DND-41 (cell line): ENCODE results near the gene LIPT2.

Experiments used
- ATAC-seq: fragments of 200-7000 bp; cut with Tn5 transposase; 3 replicates; pipeline ENCODE4 v1.9.1; 2021; ENCODE audit warnings: low read depth; ENCODE audit not compliant: insufficient read depth
- DNase-seq: peaks from one replicate; pipeline ENCODE4 v3.0.0-alpha.2; 2020
- H2AFZ ChIP-seq: 2 replicates; pipeline ENCODE4 v1.6.0; 2012; ENCODE audit warnings: low read depth, low read length
- H3K27ac ChIP-seq: 2 replicates; pipeline ENCODE4 v1.5.1; 2012; ENCODE audit warnings: low read length, inconsistent platforms
- H3K27me3 ChIP-seq: fragments of 200-600 bp; sonication (generic); 2 replicates; pipeline ENCODE4 v1.6.0; 2012; ENCODE audit warnings: low read length, mild to moderate bottlenecking, inconsistent platforms; ENCODE audit not compliant: insufficient read depth, poor library complexity
- H3K36me3 ChIP-seq: 2 replicates; pipeline ENCODE4 v1.5.1; 2012; ENCODE audit warnings: low read length, inconsistent platforms; ENCODE audit not compliant: insufficient read depth
- H3K4me1 ChIP-seq: 2 replicates; pipeline ENCODE4 v1.5.1; 2012; ENCODE audit warnings: mild to moderate bottlenecking, low read length; ENCODE audit not compliant: insufficient read depth
- H3K4me2 ChIP-seq: 2 replicates; pipeline ENCODE4 v1.6.0; 2012; ENCODE audit warnings: mild to moderate bottlenecking, moderate library complexity, low read length, inconsistent platforms; ENCODE audit not compliant: insufficient read depth
- H3K4me3 ChIP-seq, 2 experiments: fragments of 200-600 bp in 1 of 2; shearing (Covaris generic) in 1 of 2; 2 replicates each; pipeline ENCODE4 v1.5.1; 2012 to 2016; ENCODE audit warnings: inconsistent platforms in 2 of 2, low read length in 2 of 2, mild to moderate bottlenecking in 2 of 2, low read depth in 1 of 2, moderate library complexity in 1 of 2
- H3K79me2 ChIP-seq: 2 replicates; pipeline ENCODE4 v1.6.0; 2012; ENCODE audit warnings: low read length, inconsistent platforms; ENCODE audit not compliant: insufficient read depth
- H3K9ac ChIP-seq: 2 replicates; pipeline ENCODE4 v1.6.0; 2012; ENCODE audit warnings: low read depth, mild to moderate bottlenecking, inconsistent platforms, low read length, moderate library complexity
- H3K9me3 ChIP-seq: 2 replicates; pipeline ENCODE4 v1.5.1; 2012; ENCODE audit warnings: low read length, moderate library complexity, mild to moderate bottlenecking, inconsistent platforms; ENCODE audit not compliant: insufficient read depth, severe bottlenecking
- H4K20me1 ChIP-seq: 2 replicates; pipeline ENCODE4 v1.6.0; 2012; ENCODE audit warnings: low read length; ENCODE audit not compliant: insufficient read depth
- CTCF ChIP-seq: IDR thresholded peaks from 2 replicates; pipeline ENCODE4 v1.5.1; 2012; ENCODE audit warnings: borderline replicate concordance, low read length, moderate library complexity, mild to moderate bottlenecking; ENCODE audit not compliant: poor library complexity, severe bottlenecking; ENCODE audit errors: extremely low read depth
- EZH2 ChIP-seq: IDR thresholded peaks from 3 replicates; pipeline ENCODE4 v1.6.1; 2012; ENCODE audit warnings: borderline replicate concordance, low read depth, mild to moderate bottlenecking, moderate library complexity, low read length, inconsistent platforms; ENCODE audit not compliant: severe bottlenecking

Gene LIPT2

GRCh38 chr11:74460481-74461154, 32.9 kb downstream of the LIPT2 start:
- H3K9me3 ChIP-seq = no peaks in the 10 kb centered on the region
- no peak overlapping the region for H3K27ac ChIP-seq
- no peaks in the 10 kb centered on the region for H4K20me1 ChIP-seq
- no peak overlapping the region for H3K4me2 ChIP-seq
- no peaks in the 10 kb centered on the region for H3K4me1 ChIP-seq
- TF ChIP-seq EZH2 (no peak), CTCF (no peak)
- ATAC-seq (no peak), DNase-seq (no peak)
- H3K4me3 ChIP-seq = no peak overlapping the region
- no peak overlapping the region for H2AFZ ChIP-seq
- peaks cover 9% of the 10 kb centered on the region for H3K27me3 ChIP-seq
- no peaks in the 10 kb centered on the region for H3K79me2 ChIP-seq
- H3K36me3 ChIP-seq = no peaks in the 10 kb centered on the region
- H3K9ac ChIP-seq = no peak overlapping the region

GRCh38 chr11:74460065-74460464, 33.5 kb downstream of the LIPT2 start:
- H3K79me2 ChIP-seq = no peaks in the 10 kb centered on the region
- no peak overlapping the region for H3K4me3 ChIP-seq
- H3K27ac ChIP-seq = no peak overlapping the region
- no peak for ATAC-seq
- no peaks in the 10 kb centered on the region for H4K20me1 ChIP-seq
- H3K27me3 ChIP-seq = peaks cover 9% of the 10 kb centered on the region
- no peak overlapping the region for H3K4me2 ChIP-seq
- no peak overlapping the region for H3K9ac ChIP-seq
- no peaks in the 10 kb centered on the region for H3K36me3 ChIP-seq
- no peaks in the 10 kb centered on the region for H3K4me1 ChIP-seq
- no peaks in the 10 kb centered on the region for H3K9me3 ChIP-seq
- no peak overlapping the region for H2AFZ ChIP-seq
- DNase-seq = no peak
- TF ChIP-seq CTCF (no peak), EZH2 (no peak)

GRCh38 chr11:74459584-74459983, 33.9 kb downstream of the LIPT2 start:
- H3K4me3 ChIP-seq = no peak overlapping the region
- no peak overlapping the region for H3K4me2 ChIP-seq
- no peak for DNase-seq

More at GRCh38 chr11:74459584-74459983, 33.9 kb downstream of the LIPT2 start:
- no peak overlapping the region for H3K9ac ChIP-seq
- no peak overlapping the region for H2AFZ ChIP-seq
- peaks cover 6% of the 10 kb centered on the region for H3K27me3 ChIP-seq
- no peak for ATAC-seq
- H3K9me3 ChIP-seq = no peaks in the 10 kb centered on the region
- no peaks in the 10 kb centered on the region for H3K36me3 ChIP-seq
- no peaks in the 10 kb centered on the region for H3K79me2 ChIP-seq
- H3K27ac ChIP-seq = no peak overlapping the region
- TF ChIP-seq CTCF (no peak), EZH2 (no peak)
- no peaks in the 10 kb centered on the region for H4K20me1 ChIP-seq
- H3K4me1 ChIP-seq = no peaks in the 10 kb centered on the region
